Measurements from ENCODE around the gene SLC12A7.
"Not testable (repeated sequence)": the region's sequence is repeated elsewhere in the genome, so short reads cannot be mapped to it uniquely, and the experiment has no call there.

Gene SLC12A7

DNA sequence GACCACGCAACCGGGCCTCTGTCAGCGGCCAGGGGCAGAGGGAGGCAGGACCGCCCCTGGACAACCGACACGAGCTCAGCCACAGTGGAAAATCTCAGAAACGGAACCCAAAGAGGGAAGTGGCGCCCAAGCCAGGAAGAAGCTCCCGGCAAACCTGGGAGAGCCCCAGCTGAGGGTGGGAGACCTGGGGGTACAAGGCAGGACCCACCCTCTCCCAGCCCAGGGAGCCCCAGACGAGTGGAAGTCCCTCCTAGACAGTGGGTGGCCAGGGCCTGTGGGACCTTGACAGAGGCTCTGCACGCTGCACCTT is 3.0 kb downstream of the SLC12A7 start:
- no peak for DNase-seq

GRCh38 chr5:1108023-1108864 is 3.6 kb downstream of the SLC12A7 start:
- no peak for DNase-seq

- DNase-seq: no peak
Observed at GRCh38 chr5:1107167-1108022, 4.5 kb downstream of the SLC12A7 start.

DNA sequence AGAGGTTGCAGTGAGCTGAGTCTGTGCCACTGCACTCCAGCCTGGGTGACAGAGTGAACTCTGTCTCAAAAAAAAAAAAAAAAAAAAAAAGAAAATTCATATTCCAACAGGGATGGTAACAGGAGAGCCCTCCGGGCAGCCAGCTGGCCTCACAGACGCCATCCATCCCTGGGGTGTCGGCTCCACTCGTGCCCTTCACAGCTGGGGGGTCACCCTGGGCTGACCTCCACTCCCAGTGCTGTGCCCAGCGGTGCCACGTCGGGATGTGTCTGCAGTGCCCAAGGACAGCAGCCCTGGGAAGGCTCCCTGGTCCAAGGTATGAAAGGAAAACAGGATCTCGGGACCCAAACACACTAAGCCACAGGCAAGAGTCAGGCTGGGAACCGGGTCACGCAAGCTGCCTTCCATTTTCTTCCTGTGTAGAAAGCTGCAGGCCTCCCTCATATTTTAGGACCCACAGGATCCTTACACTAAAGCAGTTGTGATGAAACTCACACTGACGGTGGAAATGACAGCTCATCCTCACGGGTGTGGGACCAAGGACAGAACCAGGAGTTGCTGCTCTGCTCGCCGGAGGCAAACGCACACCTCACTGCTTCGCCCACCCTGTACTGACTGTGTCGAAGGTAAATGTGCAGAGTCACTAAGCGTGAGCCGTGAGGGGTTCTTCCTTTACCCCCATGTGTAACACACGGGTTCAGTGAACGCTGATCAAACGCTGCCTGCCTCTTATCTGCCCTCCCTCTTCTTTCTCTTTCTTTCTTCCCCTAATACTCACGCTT is 5.3 kb downstream of the SLC12A7 start:
- DNase-seq: no peak

GRCh38 chr5:1105350-1106265 is 6.3 kb downstream of the SLC12A7 start:
- DNase-seq: no peak

GRCh38 chr5:1104327-1105006 is 7.4 kb downstream of the SLC12A7 start:
- DNase-seq: no peak

- DNase-seq: no peak
Observed at GRCh38 chr5:1103505-1104326, 8.1 kb downstream of the SLC12A7 start.

DNA sequence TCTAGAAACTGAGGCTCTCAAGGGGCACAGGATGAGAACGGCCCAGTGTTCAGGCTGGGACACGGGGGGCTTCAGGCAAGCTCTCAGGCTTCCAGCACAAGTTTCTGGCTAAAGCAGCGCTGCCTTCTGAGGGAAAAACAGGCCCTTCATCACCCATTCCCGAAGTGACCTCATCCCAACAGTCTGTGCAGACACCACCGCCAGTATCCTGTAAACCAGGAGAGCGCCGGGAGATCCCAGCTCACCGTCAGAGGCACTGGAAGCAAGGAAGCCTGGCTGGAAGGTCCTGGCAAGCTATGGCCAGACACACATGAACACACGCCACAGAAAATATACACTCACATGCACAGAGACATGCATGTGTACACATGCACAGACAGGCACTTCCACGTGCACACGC is 8.8 kb downstream of the SLC12A7 start:
- no peak for DNase-seq

- no peak for DNase-seq
Observed at GRCh38 chr5:1101961-1102713, 9.7 kb downstream of the SLC12A7 start.

GRCh38 chr5:1100664-1101574 is 10.9 kb downstream of the SLC12A7 start:
- no peak for DNase-seq

GRCh38 chr5:1099926-1100663 is 11.8 kb downstream of the SLC12A7 start:
- no peak for DNase-seq

DNA sequence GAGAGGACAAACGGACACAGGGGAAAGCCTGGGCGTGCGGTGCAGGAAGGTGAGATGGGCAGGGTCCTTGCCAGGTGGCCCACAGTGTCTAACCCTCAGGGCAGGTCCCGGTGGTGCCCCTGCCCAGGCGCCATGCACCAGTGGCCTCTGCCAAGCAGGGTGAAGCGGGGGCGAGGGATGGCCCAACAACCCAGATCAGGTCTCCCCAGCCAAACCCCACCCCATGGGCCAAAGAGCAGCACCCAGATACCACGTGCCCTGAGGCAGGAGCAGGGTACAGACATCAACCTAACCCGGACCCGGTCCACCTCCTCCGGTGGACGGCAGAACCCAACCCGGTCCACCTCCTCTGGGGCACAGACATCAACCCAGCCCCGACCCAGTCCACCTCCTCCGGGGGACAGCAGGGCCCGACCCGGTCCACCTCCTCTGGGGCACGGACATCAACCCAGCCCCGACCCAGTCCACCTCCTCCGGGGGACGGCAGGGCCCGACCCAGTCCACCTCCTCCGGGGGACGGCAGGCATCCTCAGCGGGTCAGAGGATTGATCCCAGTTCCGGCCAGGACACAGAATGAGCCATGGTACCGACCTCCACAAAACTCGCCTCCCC is 12.8 kb downstream of the SLC12A7 start:
- no peak for DNase-seq

- not testable (repeated sequence) for DNase-seq
Observed at GRCh38 chr5:1097988-1098385, 13.9 kb downstream of the SLC12A7 start.

DNA sequence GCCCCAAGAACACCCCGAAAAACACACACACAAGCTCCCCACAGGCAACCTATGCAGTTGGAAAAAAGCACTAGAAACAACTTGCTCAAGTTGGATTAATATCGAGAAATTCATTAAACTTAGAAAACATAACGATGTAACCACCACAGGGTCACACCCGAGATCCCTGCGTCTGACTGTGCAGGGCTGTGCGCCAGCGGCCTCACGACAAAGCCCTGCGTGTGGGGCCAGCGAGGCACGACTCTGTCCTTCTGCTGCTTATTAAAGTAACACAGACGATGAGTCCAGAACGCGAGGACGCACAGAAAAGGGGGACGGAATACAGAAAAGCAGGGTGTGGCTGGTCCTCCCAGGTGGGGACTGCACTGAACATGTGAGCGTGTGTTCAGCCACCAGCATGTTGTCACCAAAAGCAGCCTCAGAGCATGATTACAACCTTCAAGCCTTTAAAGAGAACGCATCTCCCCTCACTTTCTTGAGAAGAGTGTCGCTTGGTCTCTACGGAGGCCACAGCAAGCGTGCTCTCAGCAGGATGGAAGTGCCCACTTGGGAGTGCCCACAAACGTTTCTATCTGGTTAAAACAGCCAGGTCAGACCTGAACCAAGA is 14.4 kb downstream of the SLC12A7 start:
- DNase-seq: no peak

DNA sequence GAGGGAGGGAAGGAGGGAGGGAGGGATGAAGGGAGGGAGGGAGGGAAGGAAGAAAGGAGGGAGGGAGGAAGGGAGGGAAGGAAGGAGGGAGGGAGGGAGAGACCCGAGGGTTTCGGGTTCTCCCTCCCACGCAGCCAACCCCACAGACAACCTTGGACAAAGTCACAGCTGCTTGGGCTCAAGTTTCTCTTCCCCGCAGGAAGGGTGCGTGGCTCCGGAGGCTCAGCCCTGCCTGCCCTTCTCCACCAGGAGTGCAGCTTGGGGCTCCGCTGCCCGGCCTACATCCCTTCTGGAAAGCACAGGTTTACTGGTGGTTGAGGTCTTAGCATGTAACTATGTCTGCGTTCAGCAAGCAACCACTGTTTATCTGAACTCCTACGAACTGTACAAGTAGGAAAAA is 15.0 kb downstream of the SLC12A7 start:
- no peak for DNase-seq

GRCh38 chr5:1095990-1096363 is 15.9 kb downstream of the SLC12A7 start:
- DNase-seq: no peak

GRCh38 chr5:1095302-1095989 is 16.4 kb downstream of the SLC12A7 start:
- DNase-seq: no peak
